Measurements from ENCODE around the gene MFAP2. TPM values are rescaled to one million over a fixed set of nuclear protein-coding genes. Genes with fewer than 3 reads are reported as not detected.
"Not testable (repeated sequence)": the region's sequence is repeated elsewhere in the genome, so short reads cannot be mapped to it uniquely, and the experiment has no call there.

Gene MFAP2
- total RNA-seq, 2 donors from 2014 or later = 2.7 to 3.9 TPM

- no peak for DNase-seq
- ATAC-seq = no peak
- intact Hi-C loops (cut with DNase I, micrococcal nuclease) = loop anchor here in 1 of 2 donors (10.0 kb wide), 1 partner anchor 76 kb away; no protein-coding TSS in a partner anchor
Observed at GRCh38 chr1:16969057-16969611, 11.3 kb downstream of the MFAP2 start.

DNA sequence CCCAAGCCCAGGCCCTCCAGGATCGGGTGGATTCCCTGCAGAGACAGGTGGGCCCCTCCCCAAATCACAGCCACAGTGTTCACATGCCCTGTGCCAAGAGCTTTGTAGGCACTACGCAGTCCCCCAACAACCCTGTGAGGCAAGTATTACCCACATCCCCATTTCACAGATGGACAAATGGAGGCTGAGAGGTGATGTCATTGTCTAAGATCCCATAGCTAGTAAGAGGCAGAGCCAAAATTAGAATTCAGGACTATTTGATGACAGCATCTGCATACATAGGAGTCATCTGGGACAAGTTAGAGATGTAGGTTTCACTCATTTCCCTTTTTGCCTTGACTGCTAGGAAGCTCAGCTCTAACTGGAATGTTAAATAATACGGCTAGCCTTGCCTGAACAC lies 12.0 kb downstream of the MFAP2 start:
- ATAC-seq (no peak), DNase-seq (no peak)
- intact Hi-C loops (cut with DNase I, micrococcal nuclease) = loop anchor here in 1 of 2 donors (10.0 kb wide), 1 partner anchor 76 kb away; no protein-coding TSS in a partner anchor

DNA sequence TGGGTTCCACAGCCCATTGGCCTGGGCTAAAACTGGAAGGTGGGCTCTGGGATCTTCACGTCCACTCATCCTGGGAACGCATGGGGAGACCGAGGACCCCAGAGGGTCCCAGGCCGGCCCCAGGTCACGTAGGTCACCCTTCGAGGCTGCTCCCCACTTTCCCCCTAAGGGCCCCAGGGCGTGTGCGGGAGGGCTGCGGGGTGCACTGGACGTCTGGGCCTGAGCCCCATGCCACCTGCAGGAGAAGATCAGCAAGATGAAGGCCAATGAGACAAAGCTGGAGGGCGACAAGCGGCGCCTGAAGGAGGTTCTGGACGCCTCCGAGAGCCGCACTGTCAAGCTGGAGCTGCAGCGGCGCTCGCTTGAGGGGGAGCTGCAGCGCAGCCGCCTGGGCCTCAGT lies 12.5 kb downstream of the MFAP2 start:
- ATAC-seq = no peak
- intact Hi-C loops (cut with DNase I, micrococcal nuclease) = loop anchor here in 1 of 2 donors (10.0 kb wide), 1 partner anchor 77 kb away; no protein-coding TSS in a partner anchor
- DNase-seq = no peak

GRCh38 chr1:16967095-16967575 lies 13.3 kb downstream of the MFAP2 start:
- intact Hi-C loops (cut with DNase I, micrococcal nuclease) = loop anchor here in 1 of 2 donors (10.0 kb wide), 1 partner anchor 78 kb away; no protein-coding TSS in a partner anchor

DNA sequence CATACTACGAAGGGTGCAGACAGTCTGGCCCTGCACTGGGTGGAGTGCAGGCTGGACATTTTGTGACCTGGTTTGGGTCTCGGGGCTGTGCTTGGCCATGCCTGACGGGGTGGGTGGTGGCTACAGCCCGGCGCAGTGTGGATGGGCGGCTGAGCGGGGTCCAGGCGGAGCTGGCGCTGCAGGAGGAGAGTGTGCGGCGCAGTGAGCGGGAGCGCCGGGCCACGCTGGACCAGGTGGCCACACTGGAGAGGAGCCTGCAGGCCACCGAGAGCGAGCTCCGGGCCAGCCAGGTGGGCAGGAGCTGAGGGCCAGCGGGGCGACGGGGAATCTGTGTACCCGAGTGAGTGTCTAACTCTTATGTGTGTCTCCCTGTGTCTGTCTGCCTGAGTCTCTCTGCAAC lies 14.1 kb downstream of the MFAP2 start:
- intact Hi-C loops (cut with DNase I, micrococcal nuclease) = loop anchor here in 1 of 2 donors (10.0 kb wide), 1 partner anchor 79 kb away; no protein-coding TSS in a partner anchor

More at GRCh38 chr1:16967095-16967575, 13.3 kb downstream of the MFAP2 start:
- peak in 1 of 2 donors; percentile 31 for DNase-seq
- ATAC-seq = no peak

GRCh38 chr1:16965486-16966067 lies 14.8 kb downstream of the MFAP2 start:
- intact Hi-C loops (cut with DNase I, micrococcal nuclease) = loop anchor here in 1 of 2 donors (10.0 kb wide), 1 partner anchor 79 kb away; no protein-coding TSS in a partner anchor
- ATAC-seq (no peak), DNase-seq (no peak)

More for the DNA sequence above, 14.1 kb downstream of the MFAP2 start:
- ATAC-seq = no peak
- DNase-seq = no peak

DNA sequence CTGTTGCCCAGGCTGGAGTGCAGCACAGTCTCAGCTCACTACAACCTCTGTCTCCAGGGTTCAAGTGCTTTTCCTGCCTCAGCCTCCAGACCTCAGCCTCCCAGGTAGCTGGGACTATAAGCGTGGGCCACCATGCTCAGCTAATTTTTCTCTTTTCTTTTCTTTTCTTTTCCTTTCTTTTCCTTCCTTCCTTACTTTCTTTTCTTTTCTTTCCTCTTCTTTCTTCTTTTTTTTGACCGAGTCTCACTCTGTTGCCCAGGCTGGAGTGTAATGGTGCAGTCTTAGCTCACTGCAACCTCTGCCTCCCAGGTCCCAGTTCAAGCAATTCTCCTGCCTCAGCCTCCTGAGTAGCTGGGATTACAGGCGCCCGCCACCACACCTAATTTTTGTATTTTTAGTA lies 16.3 kb downstream of the MFAP2 start:
- ATAC-seq, DNase-seq: not testable (repeated sequence)

GRCh38 chr1:16961297-16962133 lies 18.9 kb downstream of the MFAP2 start:
- intact Hi-C loops (cut with DNase I, micrococcal nuclease) = loop anchor here in 1 of 2 donors (10.0 kb wide), 1 partner anchor 83 kb away; no protein-coding TSS in a partner anchor
- ATAC-seq = no peak

More for the DNA sequence above, 16.3 kb downstream of the MFAP2 start:
- intact Hi-C loops (cut with DNase I, micrococcal nuclease) = loop anchor here in 1 of 2 donors (10.0 kb wide), 1 partner anchor 81 kb away; no protein-coding TSS in a partner anchor

DNA sequence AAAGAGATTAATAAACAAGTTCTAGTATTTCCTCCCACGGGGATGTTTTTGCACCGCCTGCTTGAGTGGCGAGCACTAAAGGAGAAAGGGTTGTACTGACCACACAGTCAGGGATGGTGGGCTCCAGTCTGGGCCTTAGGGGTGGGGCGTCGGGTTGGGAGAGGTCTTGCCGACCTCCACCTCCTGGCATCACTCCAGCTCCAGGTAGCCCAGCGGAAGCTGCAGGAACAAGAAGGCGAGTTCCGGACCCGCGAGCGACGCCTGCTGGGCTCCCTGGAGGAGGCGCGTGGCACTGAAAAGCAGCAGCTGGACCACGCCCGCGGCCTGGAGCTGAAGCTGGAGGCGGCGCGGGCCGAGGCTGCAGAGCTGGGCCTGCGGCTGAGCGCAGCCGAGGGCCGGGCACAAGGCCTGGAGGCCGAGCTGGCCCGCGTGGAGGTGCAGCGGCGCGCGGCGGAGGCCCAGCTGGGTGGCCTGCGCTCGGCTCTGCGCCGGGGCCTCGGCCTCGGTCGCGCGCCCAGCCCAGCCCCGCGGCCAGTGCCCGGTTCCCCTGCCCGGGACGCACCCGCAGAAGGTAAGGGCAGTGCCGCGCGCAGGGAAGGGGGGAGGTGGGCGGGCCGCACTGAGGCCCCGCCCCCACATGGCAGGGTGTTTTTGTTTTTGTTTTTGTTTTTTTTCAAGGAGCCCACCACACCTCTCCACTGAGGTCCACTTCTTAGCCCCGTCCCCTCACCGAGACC lies 19.7 kb downstream of the MFAP2 start:
- peak; percentile 93 for ATAC-seq
- DNase-seq = peak; percentile 88 to 96
- intact Hi-C loops (cut with DNase I, micrococcal nuclease) = loop anchor here in 1 of 2 donors (10.0 kb wide), 1 partner anchor 84 kb away; no protein-coding TSS in a partner anchor

More at GRCh38 chr1:16961297-16962133, 18.9 kb downstream of the MFAP2 start:
- no peak for DNase-seq

- DNase-seq (no peak), ATAC-seq (no peak)
- intact Hi-C loops (cut with DNase I, micrococcal nuclease) = no loop called here
Observed at GRCh38 chr1:16958475-16958874, 21.9 kb downstream of the MFAP2 start.

DNA sequence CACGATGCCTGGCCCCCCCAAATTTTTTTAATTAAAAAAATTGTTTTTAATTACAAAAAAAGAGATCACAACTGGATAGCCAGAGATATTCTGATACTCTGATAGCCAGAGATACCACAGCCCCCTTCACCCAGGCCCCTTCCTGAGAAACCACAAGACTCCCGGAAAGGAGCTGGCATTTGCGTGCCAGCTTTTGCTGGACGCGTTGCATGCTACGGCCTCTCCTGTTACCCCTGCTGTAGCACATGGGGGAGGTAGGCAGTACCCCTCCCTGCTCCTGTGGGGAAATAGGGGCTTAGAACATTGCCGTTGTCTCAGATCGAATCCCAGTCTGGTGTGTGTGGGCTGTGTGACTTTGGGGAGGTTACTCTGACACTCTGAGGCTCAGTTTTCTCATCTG lies 22.7 kb downstream of the MFAP2 start:
- intact Hi-C loops (cut with DNase I, micrococcal nuclease) = no loop called here
- ATAC-seq = no peak
- DNase-seq = no peak

GRCh38 chr1:16956775-16957174 lies 23.6 kb downstream of the MFAP2 start:
- intact Hi-C loops (cut with DNase I, micrococcal nuclease) = no loop called here
- no peak for ATAC-seq

GRCh38 chr1:16955186-16955585 lies 25.2 kb downstream of the MFAP2 start:
- intact Hi-C loops (cut with DNase I, micrococcal nuclease) = no loop called here
- no peak for ATAC-seq
- no peak for DNase-seq

More at GRCh38 chr1:16956775-16957174, 23.6 kb downstream of the MFAP2 start:
- DNase-seq = no peak

- DNase-seq = no peak
- intact Hi-C loops (cut with DNase I, micrococcal nuclease) = loop anchor here in 1 of 2 donors (5.0 kb wide), 1 partner anchor 93 kb away; no protein-coding TSS in a partner anchor
- ATAC-seq = no peak
Observed at GRCh38 chr1:16954579-16954978, 25.8 kb downstream of the MFAP2 start.

DNA sequence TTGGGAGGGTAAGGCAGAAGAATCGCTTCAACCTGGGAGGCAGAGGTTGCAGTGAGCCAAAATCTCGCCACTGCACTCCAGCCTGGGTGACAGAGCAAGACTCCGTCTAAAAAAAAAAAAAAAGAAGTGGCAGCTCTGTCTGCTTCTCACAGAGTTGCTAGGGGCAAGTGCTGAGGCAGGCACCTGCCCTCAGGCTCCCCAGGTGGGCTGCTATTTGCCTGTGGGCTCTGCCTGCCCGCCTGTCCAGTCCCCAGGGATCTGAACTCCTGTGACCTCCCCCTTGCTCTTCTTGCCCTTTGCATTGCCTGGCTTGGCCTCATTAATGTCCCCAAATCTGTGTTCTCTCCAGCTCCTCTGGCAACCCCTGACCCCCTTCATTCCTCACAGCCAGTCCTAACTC lies 28.0 kb downstream of the MFAP2 start:
- DNase-seq, ATAC-seq: not testable (repeated sequence)
- intact Hi-C loops (cut with DNase I, micrococcal nuclease) = loop anchor here in 1 of 2 donors (5.0 kb wide), 1 partner anchor 95 kb away; no protein-coding TSS in a partner anchor

DNA sequence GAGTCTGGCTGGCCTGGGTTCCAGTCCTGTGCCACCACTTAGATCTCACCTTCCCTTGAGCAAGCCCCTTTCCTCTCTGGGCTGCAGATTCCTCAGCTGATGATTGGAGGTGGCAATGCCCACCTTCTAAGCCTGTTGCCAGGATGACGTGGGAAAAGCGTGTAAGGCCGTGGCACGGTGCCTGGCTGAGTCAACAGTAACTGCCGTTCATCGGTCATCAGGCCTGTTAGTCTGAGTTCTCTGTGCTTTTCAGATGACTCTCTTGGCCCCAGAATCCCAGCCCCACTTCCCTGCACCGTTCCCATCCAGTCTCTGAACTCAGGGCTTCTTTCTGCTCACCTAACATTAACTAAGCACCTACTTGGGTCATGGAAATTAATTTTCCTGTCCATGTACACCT lies 31.4 kb downstream of the MFAP2 start:
- intact Hi-C loops (cut with DNase I, micrococcal nuclease) = not testable (repeated sequence)
- peak; percentile 57 to 65 for DNase-seq
- peak; percentile 57 for ATAC-seq

- DNase-seq (peak; percentile 56 to 64), ATAC-seq (peak; percentile 98)
- intact Hi-C loops (cut with DNase I, micrococcal nuclease) = not testable (repeated sequence)
Observed at GRCh38 chr1:16948282-16948891, 32.0 kb downstream of the MFAP2 start.

- intact Hi-C loops (cut with DNase I, micrococcal nuclease) = no loop called here
- ATAC-seq (no peak), DNase-seq (no peak)
Observed at GRCh38 chr1:16946646-16947045, 33.8 kb downstream of the MFAP2 start.
